SU-DHL-6 (cell line): ENCODE data around the gene TTBK2.

ENCODE experiments used
- H2AFZ ChIP-seq: fragments of 200-600 bp; sonication (generic); 2 replicates; pipeline ENCODE4 v1.6.1; 2014; ENCODE audit warnings: low read depth, mild to moderate bottlenecking, moderate library complexity, mixed read lengths, antibody characterized with exemption, low read length; ENCODE audit not compliant: severe bottlenecking
- H3F3A ChIP-seq: fragments of 200-600 bp; shearing (Covaris generic); 2 replicates; pipeline ENCODE4 v1.6.0; 2016; ENCODE audit warnings: antibody characterized with exemption, mild to moderate bottlenecking; ENCODE audit not compliant: insufficient read depth
- H3K27ac ChIP-seq: fragments of 200-600 bp; sonication (generic); 2 replicates; pipeline ENCODE4 v1.5.1; 2016; ENCODE audit warnings: low read depth, mild to moderate bottlenecking, low read length, moderate library complexity, mixed read lengths
- H3K27me3 ChIP-seq: fragments of 200-600 bp; sonication (generic), shearing (Covaris generic); 2 replicates; pipeline ENCODE4 v1.6.0; 2014; ENCODE audit warnings: mild to moderate bottlenecking, low read length
- H3K36me3 ChIP-seq: fragments of 200-600 bp; sonication (generic); 2 replicates; pipeline ENCODE4 v1.6.1; 2014; ENCODE audit warnings: mild to moderate bottlenecking, low read length, mixed read lengths
- H3K4me2 ChIP-seq: fragments of 300-600, 200-600 bp; shearing (Covaris generic), sonication (generic); 2 replicates; pipeline ENCODE4 v1.6.0; 2014; ENCODE audit warnings: low read length, low read depth, mild to moderate bottlenecking; ENCODE audit not compliant: poor library complexity, severe bottlenecking
- H3K4me3 ChIP-seq: fragments of 200-600 bp; sonication (generic); 2 replicates; pipeline ENCODE4 v1.5.1; 2014; ENCODE audit warnings: antibody characterized with exemption, low read length, mild to moderate bottlenecking, mixed read lengths; ENCODE audit not compliant: insufficient read depth, poor library complexity, severe bottlenecking
- H3K79me2 ChIP-seq: fragments of 200-600 bp; sonication (generic); 2 replicates; pipeline ENCODE4 v1.6.1; 2014; ENCODE audit warnings: mild to moderate bottlenecking, low read length, moderate library complexity; ENCODE audit not compliant: insufficient read depth
- H3K9ac ChIP-seq: fragments of 200-600 bp; sonication (generic); 2 replicates; pipeline ENCODE4 v1.7.0; 2014; ENCODE audit warnings: mild to moderate bottlenecking, low read length
- H3K9me2 ChIP-seq: fragments of 200-600 bp; sonication (generic); replicated peaks from 2 replicates; pipeline ENCODE4 v1.6.1; 2014; ENCODE audit warnings: low read length; ENCODE audit not compliant: insufficient read depth
- H3K9me3 ChIP-seq: fragments of 200-600 bp; sonication (generic); 2 replicates; pipeline ENCODE4 v1.6.1; 2014; ENCODE audit warnings: low read length, mixed read lengths; ENCODE audit not compliant: insufficient read depth
- H4K20me1 ChIP-seq: fragments of 200-600 bp; sonication (generic); 2 replicates; pipeline ENCODE4 v1.6.1; 2014; ENCODE audit warnings: low read depth, mild to moderate bottlenecking, antibody characterized with exemption, low read length, moderate library complexity, mixed read lengths
- CTCF ChIP-seq: fragments of 200-600 bp; sonication (generic); IDR thresholded peaks from one replicate; pipeline ENCODE4 v1.5.1; 2017; ENCODE audit warnings: antibody characterized with exemption, mild to moderate bottlenecking, low read length, moderate library complexity; ENCODE audit not compliant: insufficient read depth, poor library complexity, severe bottlenecking
- EZH2phosphoT487 ChIP-seq: fragments of 200-600 bp; sonication (generic), shearing (Covaris generic); conservative IDR thresholded peaks from 2 replicates; pipeline ENCODE4 v1.6.1; 2018; ENCODE audit warnings: mild to moderate bottlenecking, antibody characterized with exemption, low read length, moderate library complexity, mixed read lengths

The TTBK2 gene

GRCh38 chr15:42880121-42880520, 40.5 kb downstream of the TTBK2 start:
- Histone ChIP-seq H3F3A (no peaks in the 10 kb centered on the region), H3K4me2 (no peak overlapping the region), H3K9me3 (no peaks in the 10 kb centered on the region), H3K27ac (no peak overlapping the region), H3K27me3 (no peaks in the 10 kb centered on the region), H3K36me3 (no peaks in the 10 kb centered on the region), H4K20me1 (no peaks in the 10 kb centered on the region; the same call in 1 of the 2 replicates), H2AFZ (no peak overlapping the region), H3K79me2 (no peaks in the 10 kb centered on the region), H3K9me2 (no peaks in the 10 kb centered on the region), H3K4me3 (no peak overlapping the region), H3K9ac (no peak overlapping the region)
- TF ChIP-seq CTCF (no peak), EZH2phosphoT487 (no peak)

GRCh38 chr15:42879443-42879842, 41.1 kb downstream of the TTBK2 start:
- no peak for TF ChIP-seq EZH2phosphoT487
- Histone ChIP-seq H3K27ac (no peak overlapping the region), H3K79me2 (no peaks in the 10 kb centered on the region), H3K27me3 (no peaks in the 10 kb centered on the region), H3K36me3 (no peaks in the 10 kb centered on the region), H2AFZ (no peak overlapping the region), H3K4me3 (no peak overlapping the region), H4K20me1 (no peaks in the 10 kb centered on the region; the same call in 1 of the 2 replicates), H3F3A (no peaks in the 10 kb centered on the region), H3K9me2 (no peaks in the 10 kb centered on the region), H3K9ac (no peak overlapping the region), H3K4me2 (no peak overlapping the region), H3K9me3 (no peaks in the 10 kb centered on the region)

GRCh38 chr15:42876224-42876623, 44.4 kb downstream of the TTBK2 start:
- Histone ChIP-seq H2AFZ (no peak overlapping the region), H3K4me3 (no peak overlapping the region), H3K36me3 (no peaks in the 10 kb centered on the region), H3K27me3 (no peaks in the 10 kb centered on the region), H3K9me3 (no peaks in the 10 kb centered on the region), H3K27ac (no peak overlapping the region), H4K20me1 (no peaks in the 10 kb centered on the region), H3K9me2 (no peaks in the 10 kb centered on the region), H3K79me2 (no peaks in the 10 kb centered on the region), H3K9ac (no peak overlapping the region), H3K4me2 (no peak overlapping the region), H3F3A (no peaks in the 10 kb centered on the region)
- TF ChIP-seq CTCF (no peak), EZH2phosphoT487 (no peak)

GRCh38 chr15:42868683-42869082, 51.9 kb downstream of the TTBK2 start:
- H3K9me3 ChIP-seq: no peaks in the 10 kb centered on the region
- no peak overlapping the region for H2AFZ ChIP-seq
- no peaks in the 10 kb centered on the region for H3K79me2 ChIP-seq
- H3K27ac ChIP-seq: no peak overlapping the region
- no peaks in the 10 kb centered on the region for H3F3A ChIP-seq
- H3K9ac ChIP-seq: no peak overlapping the region
- no peak for TF ChIP-seq EZH2phosphoT487
- no peak for TF ChIP-seq CTCF
- no peak overlapping the region for H3K4me2 ChIP-seq
- no peaks in the 10 kb centered on the region for H4K20me1 ChIP-seq
- no peaks in the 10 kb centered on the region for H3K27me3 ChIP-seq
- no peak overlapping the region for H3K4me3 ChIP-seq
- H3K9me2 ChIP-seq: no peaks in the 10 kb centered on the region
- no peaks in the 10 kb centered on the region for H3K36me3 ChIP-seq
